HG02798 (cell line): Measurements from ENCODE around the gene KIF5C.
A peak's percentile ranks its signal among the peaks of the same experiment; 100 is the strongest.

ENCODE experiments used
- ATAC-seq: cut with Tn5 transposase; IDR thresholded peaks from one replicate; pipeline ENCODE4 v1.9.1; 2021; ENCODE audit warnings: mild to moderate bottlenecking; ENCODE audit not compliant: unreplicated experiment, poor library complexity

KIF5C gene

GRCh38 chr2:148922062-148922461 lies 47.0 kb downstream of the KIF5C start:
- no peak for ATAC-seq

GRCh38 chr2:148922776-148923475 lies 47.9 kb downstream of the KIF5C start:
- ATAC-seq, result no peak

- no peak for ATAC-seq
These were observed 49.6 kb downstream of the KIF5C start for GRCh38 chr2:148924514-148925178.

GRCh38 chr2:148926291-148926961 lies 51.4 kb downstream of the KIF5C start:
- ATAC-seq, result peak; percentile 87

GRCh38 chr2:148926981-148927401 lies 52.0 kb downstream of the KIF5C start:
- ATAC-seq, result peak; percentile 72

- ATAC-seq, result no peak
These were observed 53.4 kb downstream of the KIF5C start for GRCh38 chr2:148928395-148928794.

GRCh38 chr2:148930046-148930775 lies 55.2 kb downstream of the KIF5C start:
- no peak for ATAC-seq

GRCh38 chr2:148932536-148932935 lies 57.5 kb downstream of the KIF5C start:
- ATAC-seq, result no peak

- ATAC-seq, result no peak
These were observed 58.4 kb downstream of the KIF5C start for GRCh38 chr2:148933456-148933855.

GRCh38 chr2:148935791-148936190 lies 60.8 kb downstream of the KIF5C start:
- ATAC-seq, result no peak

GRCh38 chr2:148936857-148937450 lies 61.9 kb downstream of the KIF5C start:
- no peak for ATAC-seq

- ATAC-seq, result no peak
These were observed 64.2 kb downstream of the KIF5C start for GRCh38 chr2:148939271-148939670.

- ATAC-seq, result no peak
These were observed 68.1 kb downstream of the KIF5C start for GRCh38 chr2:148943097-148943496.

- no peak for ATAC-seq
These were observed 69.5 kb downstream of the KIF5C start for GRCh38 chr2:148944536-148944935.

GRCh38 chr2:148947299-148947698 lies 72.3 kb downstream of the KIF5C start:
- ATAC-seq, result no peak

- no peak for ATAC-seq
These were observed 73.8 kb downstream of the KIF5C start for GRCh38 chr2:148948868-148949267.

- no peak for ATAC-seq
These were observed 74.3 kb downstream of the KIF5C start for GRCh38 chr2:148949348-148949747.

GRCh38 chr2:148952621-148953020 lies 77.6 kb downstream of the KIF5C start:
- ATAC-seq, result no peak

- no peak for ATAC-seq
These were observed 78.4 kb downstream of the KIF5C start for GRCh38 chr2:148953426-148953825.

GRCh38 chr2:148954536-148954935 lies 79.5 kb downstream of the KIF5C start:
- no peak for ATAC-seq
